K562 (cell line): ENCODE measurements around the gene CYRIA. TPM values are rescaled to one million over a fixed set of nuclear protein-coding genes. Genes with fewer than 3 reads are reported as not detected.

ENCODE experiments used
- ATAC-seq: fragments of 200-7000 bp; cut with Tn5 transposase; 3 replicates; pipeline ENCODE4 v1.9.1; 2020; ENCODE audit warnings: moderate library complexity
- BruUV-seq: library from RNA; stranded (reverse); fragments of 400-500 nt; replicated peaks from 2 replicates; lab custom pipeline; 2021; lab: Mats Ljungman, UMichigan
- CTCF ChIA-PET: fragments of 300-600 bp; formaldehyde crosslinking; extraction: SDS; loops from one replicate; lab custom pipeline; 2021; ENCODE audit warnings: low intra/inter-chr PET ratio; lab: Yijun Ruan, JAX
- POLR2A ChIA-PET: fragments of 300-600, 350-650 bp; sonication (Branson Sonifier 250); formaldehyde crosslinking; extraction: SDS; loops from one replicate; lab custom pipeline; 2021; ENCODE audit warnings: antibody characterized with exemption, inconsistent platforms; lab: Yijun Ruan, JAX
- DNase-seq, 4 experiments: peaks; one replicate each; pipeline versions ENCODE4 v3.0.0 to v3.0.0-alpha.2; 2011 to 2018; ENCODE audit warnings: low spot score in 3 of 4, mixed read lengths in 3 of 4; ENCODE audit errors: extremely low read depth in 1 of 4
- FAIRE-seq: peaks from 2 replicates; lab custom pipeline; 2011; peaks lifted over from hg19 to GRCh38; lab: Jason Lieb, UNC
- H2AFZ ChIP-seq: 2 replicates; pipeline ENCODE4 v1.6.0; 2011; ENCODE audit warnings: low read depth, low read length, control low read depth, inconsistent platforms
- H3K27ac ChIP-seq: fragments of 200-600 bp; 3 replicates; pipeline ENCODE4 v1.8.0; 2011; ENCODE audit warnings: low read depth, mild to moderate bottlenecking, control low read depth, inconsistent platforms, low read length, moderate library complexity, mixed read lengths; ENCODE audit errors: extremely low read depth
- H3K27me3 ChIP-seq, 2 experiments: fragments of 300-600 bp in 1 of 2; 2 replicates in 1 of 2; 3 replicates in 1 of 2; pipeline versions ENCODE4 v1.6.0 to v1.8.0; 2011; ENCODE audit warnings: inconsistent platforms in 2 of 2, low read length in 2 of 2, mild to moderate bottlenecking in 1 of 2, mixed read lengths in 1 of 2, moderate library complexity in 1 of 2; ENCODE audit not compliant: control insufficient read depth in 2 of 2, insufficient read depth in 2 of 2
- H3K36me3 ChIP-seq: fragments of 300-600 bp; 3 replicates; pipeline ENCODE4 v1.8.0; 2011; ENCODE audit warnings: mild to moderate bottlenecking, low read length, inconsistent platforms; ENCODE audit not compliant: control insufficient read depth, insufficient read depth
- H3K4me1 ChIP-seq, 2 experiments: fragments of 200-600 bp in 1 of 2; replicated peaks in 1 of 2; 2 replicates in 1 of 2; 3 replicates in 1 of 2; pipeline versions ENCODE4 v1.5.1 to v1.8.0; 2011; ENCODE audit warnings: inconsistent platforms in 2 of 2, low read length in 2 of 2, mild to moderate bottlenecking in 1 of 2, mixed read lengths in 1 of 2, moderate library complexity in 1 of 2; ENCODE audit not compliant: control insufficient read depth in 2 of 2, insufficient read depth in 2 of 2
- H3K4me2 ChIP-seq: 2 replicates; pipeline ENCODE4 v1.6.1; 2011; ENCODE audit warnings: low read length, control low read depth, inconsistent platforms, mixed read lengths; ENCODE audit not compliant: insufficient read depth
- H3K4me3 ChIP-seq: fragments of 200-600 bp; sonication (generic), shearing (Covaris generic); 2 replicates; pipeline ENCODE4 v1.5.1; 2016; ENCODE audit warnings: control low read depth, inconsistent platforms
- H3K79me2 ChIP-seq: fragments of 200-600 bp; 3 replicates; pipeline ENCODE4 v1.8.0; 2011; ENCODE audit warnings: low read length, inconsistent platforms; ENCODE audit not compliant: control insufficient read depth, insufficient read depth
- H3K9ac ChIP-seq, 2 experiments: 2 replicates each; pipeline versions ENCODE4 v1.6.0 to v1.6.1; 2011; ENCODE audit warnings: low read depth in 2 of 2, low read length in 2 of 2, control low read depth in 1 of 2, inconsistent platforms in 1 of 2, mild to moderate bottlenecking in 1 of 2, mixed read lengths in 1 of 2; ENCODE audit not compliant: insufficient read depth in 1 of 2
- H3K9me1 ChIP-seq: one replicate; pipeline ENCODE4 v1.6.0; 2011; ENCODE audit warnings: inconsistent platforms, mild to moderate bottlenecking, low read length, moderate library complexity; ENCODE audit not compliant: control insufficient read depth, insufficient read depth
- H3K9me3 ChIP-seq: replicated peaks from 2 replicates; pipeline ENCODE4 v1.5.1; 2011; ENCODE audit warnings: low read depth, low read length, inconsistent platforms; ENCODE audit not compliant: control insufficient read depth, insufficient read depth
- H4K20me1 ChIP-seq: replicated peaks from 2 replicates; pipeline ENCODE4 v1.6.1; 2011; ENCODE audit warnings: low read length, inconsistent platforms, mixed read lengths; ENCODE audit not compliant: control insufficient read depth, insufficient read depth
- ETV6 ChIP-seq, 3 experiments: fragments of 150-350 bp in 1 of 3; sonication (generic) in 1 of 3; formaldehyde crosslinking in 1 of 3; IDR thresholded peaks; 2 replicates each; pipeline versions ENCODE4 v1.6.1 to v1.8.0; 2014 to 2022; ENCODE audit warnings: borderline replicate concordance in 2 of 3, low read depth in 2 of 3, antibody characterized with exemption in 1 of 3, low read length in 1 of 3, mild to moderate bottlenecking in 1 of 3, missing genetic modification reagents in 1 of 3
- NFE2 ChIP-seq: IDR thresholded peaks from 2 replicates; pipeline ENCODE4 v1.6.1; 2014; ENCODE audit warnings: antibody characterized with exemption, low read depth
- PPARD ChIP-seq: fragments of 250-450 bp; sonication (Bioruptor Pico); IDR thresholded peaks from 2 replicates; pipeline ENCODE4 v1.8.0; 2022; ENCODE audit warnings: inconsistent platforms, mild to moderate bottlenecking, moderate library complexity
- SMARCC2 ChIP-seq: fragments of 450-650 bp; IDR thresholded peaks from 2 replicates; pipeline ENCODE4 v1.6.1; 2017; ENCODE audit warnings: antibody characterized with exemption, moderate library complexity, mild to moderate bottlenecking, low read depth
- SRSF1 ChIP-seq: fragments of 200-400 bp; formaldehyde crosslinking; IDR thresholded peaks from 2 replicates; pipeline ENCODE4 v1.6.1; 2017; ENCODE audit warnings: mild to moderate bottlenecking, low read depth, low read length, moderate library complexity
- ZNF57 ChIP-seq: fragments of 450-650 bp; formaldehyde crosslinking; IDR thresholded peaks from 2 replicates; pipeline ENCODE4 v1.4.0; 2020; ENCODE audit warnings: mild to moderate bottlenecking, moderate library complexity
- WGBS: fragments of 100-300 bp; shearing (Covaris generic); methylation state at CpG from one replicate; pipeline ENCODE4 v1.1.6; 2016; ENCODE audit warnings: low coverage, mixed read lengths; ENCODE audit not compliant: insufficient coverage; ENCODE audit errors: missing lambda C conversion rate; 5-methylcytosine and 5-hydroxymethylcytosine counted together
- in situ Hi-C: fragments of 300-500 bp; cut with MboI; formaldehyde crosslinking; loops from 4 replicates; pipeline ENCODE4 v1.15.0; 2018; ENCODE audit warnings: inconsistent platforms, mixed read lengths
- intact Hi-C: fragments of 100-400 bp; cut with micrococcal nuclease; formaldehyde crosslinking; loops from 2 replicates; pipeline ENCODE4 v1.14.2; 2022
- polyA plus RNA-seq, 8 experiments: library from polyadenylated mRNA; depleted of rRNA in 4 of 8; stranded (reverse) in 5 of 8; unstranded in 3 of 8; fragments of >200 nt; fragmentation: Nextera tagmentation in 2 of 8; fragmentation: Illumina TruSeq in 1 of 8; extraction: Ambion mirVana in 2 of 8; extraction: Trizol in 1 of 8; gene quantifications; 2 replicates each; pipeline versions ENCODE4 v1.2.1 to v1.2.3, GENCODE V29; 2011 to 2014; ENCODE audit warnings: inconsistent platforms in 1 of 8, missing spikeins in 1 of 8
- total RNA-seq, 7 experiments: library from RNA; depleted of rRNA in 6 of 7; stranded (reverse); fragments of >200 nt in 6 of 7; fragmentation: Illumina TruSeq in 2 of 7; extraction: Trizol in 2 of 7; gene quantifications; 2 replicates each; pipeline versions ENCODE4 v1.2.1 to v1.2.3, GENCODE V29; 2011 to 2021; ENCODE audit warnings: low replicate concordance in 1 of 7
- TF ChIP-seq, protein P1 (sequence below): fragments of 200-800 bp; sonication (Bioruptor generic); IDR thresholded peaks from 2 replicates; pipeline ENCODE4 v1.6.1; 2016; ENCODE audit warnings: missing genetic modification characterization, missing compliant biosample characterization

The CYRIA gene
- total and polyA plus RNA-seq, 9 of the 15 experiments (the other 6 are each of a cell fraction or from before 2014, with no cell fraction given): 0.84 to 5.6 (median 3.0) TPM

DNA sequence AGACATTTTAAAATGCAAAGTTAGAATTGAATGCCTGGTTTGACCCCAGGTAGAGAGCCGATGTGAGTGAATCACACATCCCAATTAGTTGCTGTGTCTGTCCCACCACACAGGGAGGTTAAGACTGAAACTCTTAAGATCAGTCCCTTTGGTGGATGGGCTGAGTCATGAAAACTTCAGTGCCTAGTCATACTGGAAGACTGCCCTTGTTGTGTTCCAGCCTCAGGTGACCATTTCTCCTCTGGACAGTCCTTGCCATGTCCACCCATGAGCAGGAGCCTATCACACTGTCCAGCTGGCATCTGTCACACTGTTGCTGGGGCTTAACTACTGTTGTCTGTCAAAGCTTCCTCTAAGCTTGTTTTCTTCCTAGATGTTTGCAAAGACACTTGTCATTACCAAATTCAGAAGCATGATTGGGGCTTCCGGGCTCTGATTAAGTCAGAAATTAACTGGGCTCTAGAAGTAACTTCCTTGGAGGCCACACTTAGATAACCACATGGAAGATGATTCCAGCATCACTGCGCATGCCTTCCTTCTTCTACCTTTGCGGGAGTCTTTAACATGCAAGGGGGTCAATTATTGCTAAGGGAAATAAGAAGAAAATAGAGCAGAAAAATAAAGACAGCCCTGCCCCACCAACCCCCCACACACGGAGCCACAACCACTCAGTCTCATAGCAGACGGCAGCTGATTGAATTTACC is 21.3 kb downstream of the CYRIA start:
- H3K9ac ChIP-seq: no peak overlapping the region
- in situ Hi-C loops (no loop called here), intact Hi-C loops (no loop called here)
- peak overlapping the region; percentile 63 for H2AFZ ChIP-seq
- H3K4me1 ChIP-seq: peaks cover 13 to 64% of the 10 kb centered on the region in 2 experiments; a peak in 4 of 5 replicates
- 0 out of 3 replicates have a peak overlapping the region, but pooled peaks have one; percentile 18 for H3K27ac ChIP-seq
- 56% methylated on average over 6 of the region's 6 CpGs for WGBS
- ChIA-PET CTCF (no interaction called here), POLR2A (interaction anchor here (0.7 to 4.1 kb wide), 3 partner anchors 8 to 12 kb away, joined by 3 to 15 read pairs (median 3); no protein-coding TSS in a partner anchor)
- BruUV-seq: no TSS peak
- peak; percentile 42 for ATAC-seq
- no peaks in the 10 kb centered on the region for H4K20me1 ChIP-seq
- H3K9me3 ChIP-seq: no peaks in the 10 kb centered on the region
- no peak overlapping the region for H3K4me2 ChIP-seq
- H3K27me3 ChIP-seq: no peaks in the 10 kb centered on the region
- peak in 1 of 4 experiments; percentile 33 for DNase-seq
- peak; percentile 37 for FAIRE-seq
- H3K79me2 ChIP-seq: no peaks in the 10 kb centered on the region
- H3K36me3 ChIP-seq: no peaks in the 10 kb centered on the region
- H3K9me1 ChIP-seq: no peaks in the 10 kb centered on the region
- H3K4me3 ChIP-seq: no peak overlapping the region
- TF ChIP-seq SRSF1: no peak
- no peak for TF ChIP-seq PPARD (CRISPR knock-in tag)
- no peak for TF ChIP-seq ETV6 (IDR thresholded peaks at IDR 0.05; ENCODE audit: borderline replicate concordance in 1 of 2, low read depth in 2 of 2, low read length in 1 of 2)
- TF ChIP-seq ETV6 (CRISPR knock-in tag; IDR thresholded peaks at IDR 0.05; ENCODE audit: borderline replicate concordance): no peak
- no peak for TF ChIP-seq ZNF57 (CRISPR knock-in tag)
- TF ChIP-seq SMARCC2: no peak
- TF ChIP-seq NFE2: peak; percentile 64
- TF ChIP-seq, protein P1, sequence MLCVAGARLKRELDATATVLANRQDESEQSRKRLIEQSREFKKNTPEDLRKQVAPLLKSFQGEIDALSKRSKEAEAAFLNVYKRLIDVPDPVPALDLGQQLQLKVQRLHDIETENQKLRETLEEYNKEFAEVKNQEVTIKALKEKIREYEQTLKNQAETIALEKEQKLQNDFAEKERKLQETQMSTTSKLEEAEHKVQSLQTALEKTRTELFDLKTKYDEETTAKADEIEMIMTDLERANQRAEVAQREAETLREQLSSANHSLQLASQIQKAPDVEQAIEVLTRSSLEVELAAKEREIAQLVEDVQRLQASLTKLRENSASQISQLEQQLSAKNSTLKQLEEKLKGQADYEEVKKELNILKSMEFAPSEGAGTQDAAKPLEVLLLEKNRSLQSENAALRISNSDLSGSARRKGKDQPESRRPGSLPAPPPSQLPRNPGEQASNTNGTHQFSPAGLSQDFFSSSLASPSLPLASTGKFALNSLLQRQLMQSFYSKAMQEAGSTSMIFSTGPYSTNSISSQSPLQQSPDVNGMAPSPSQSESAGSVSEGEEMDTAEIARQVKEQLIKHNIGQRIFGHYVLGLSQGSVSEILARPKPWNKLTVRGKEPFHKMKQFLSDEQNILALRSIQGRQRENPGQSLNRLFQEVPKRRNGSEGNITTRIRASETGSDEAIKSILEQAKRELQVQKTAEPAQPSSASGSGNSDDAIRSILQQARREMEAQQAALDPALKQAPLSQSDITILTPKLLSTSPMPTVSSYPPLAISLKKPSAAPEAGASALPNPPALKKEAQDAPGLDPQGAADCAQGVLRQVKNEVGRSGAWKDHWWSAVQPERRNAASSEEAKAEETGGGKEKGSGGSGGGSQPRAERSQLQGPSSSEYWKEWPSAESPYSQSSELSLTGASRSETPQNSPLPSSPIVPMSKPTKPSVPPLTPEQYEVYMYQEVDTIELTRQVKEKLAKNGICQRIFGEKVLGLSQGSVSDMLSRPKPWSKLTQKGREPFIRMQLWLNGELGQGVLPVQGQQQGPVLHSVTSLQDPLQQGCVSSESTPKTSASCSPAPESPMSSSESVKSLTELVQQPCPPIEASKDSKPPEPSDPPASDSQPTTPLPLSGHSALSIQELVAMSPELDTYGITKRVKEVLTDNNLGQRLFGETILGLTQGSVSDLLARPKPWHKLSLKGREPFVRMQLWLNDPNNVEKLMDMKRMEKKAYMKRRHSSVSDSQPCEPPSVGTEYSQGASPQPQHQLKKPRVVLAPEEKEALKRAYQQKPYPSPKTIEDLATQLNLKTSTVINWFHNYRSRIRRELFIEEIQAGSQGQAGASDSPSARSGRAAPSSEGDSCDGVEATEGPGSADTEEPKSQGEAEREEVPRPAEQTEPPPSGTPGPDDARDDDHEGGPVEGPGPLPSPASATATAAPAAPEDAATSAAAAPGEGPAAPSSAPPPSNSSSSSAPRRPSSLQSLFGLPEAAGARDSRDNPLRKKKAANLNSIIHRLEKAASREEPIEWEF (CRISPR knock-in tag): no peak
